GM18502 (cell line): ENCODE results near the gene CHTF18.
A peak's percentile ranks its signal among the peaks of the same experiment; 100 is the strongest.
"Not testable (repeated sequence)": the region's sequence is repeated elsewhere in the genome, so short reads cannot be mapped to it uniquely, and the experiment has no call there.

Experiments used
- ATAC-seq: cut with Tn5 transposase; IDR thresholded peaks from one replicate; pipeline ENCODE4 v1.9.1; 2021; ENCODE audit warnings: mild to moderate bottlenecking; ENCODE audit not compliant: unreplicated experiment, poor library complexity

Gene CHTF18

GRCh38 chr16:772959-773358 lies 15.5 kb upstream of the CHTF18 start:
- no peak for ATAC-seq

DNA sequence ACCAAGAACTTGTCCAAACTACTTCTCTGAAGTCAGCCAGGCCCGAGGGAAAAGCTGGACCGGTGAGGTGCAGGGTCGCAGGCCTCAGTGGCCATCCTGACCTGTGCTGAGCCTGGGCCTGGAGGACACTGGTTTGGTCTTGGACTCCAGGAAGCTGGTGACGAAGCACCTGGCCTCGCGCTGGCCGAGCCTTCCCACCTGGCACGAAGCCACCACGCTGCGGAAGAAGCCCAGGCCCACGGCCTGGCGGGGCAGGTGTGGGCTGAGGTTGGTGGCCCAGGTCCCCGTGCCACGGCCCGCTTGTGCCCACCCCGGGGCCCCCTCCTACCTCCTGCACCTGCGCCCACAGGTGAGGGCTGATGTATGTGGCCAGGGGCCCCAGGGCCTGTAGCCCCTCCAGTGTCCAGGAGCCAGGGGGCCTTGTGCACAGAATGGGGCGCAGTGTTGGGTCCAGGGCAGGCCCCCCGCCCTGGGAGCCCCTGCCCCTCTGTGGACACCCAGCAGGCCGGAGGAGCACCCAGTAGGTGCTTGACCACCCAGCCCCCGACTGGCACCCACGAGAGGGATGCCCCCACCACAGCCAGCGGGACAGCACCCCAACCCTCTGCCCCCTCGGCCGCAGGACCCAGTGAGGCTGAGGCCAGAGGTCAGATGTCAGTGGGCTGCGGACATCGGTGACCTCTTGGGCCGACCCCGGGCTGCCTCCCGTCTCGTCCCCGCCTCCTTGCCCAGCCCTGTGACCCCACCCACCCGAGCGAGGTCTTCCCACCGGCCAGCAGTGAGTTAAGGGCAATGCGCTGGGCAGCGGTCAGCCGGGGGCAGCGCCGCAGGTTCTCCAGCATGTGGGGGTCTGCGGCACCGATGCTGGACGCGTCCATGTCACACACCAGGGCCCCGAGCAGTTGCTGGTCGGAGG lies 14.1 kb upstream of the CHTF18 start:
- ATAC-seq = no peak

GRCh38 chr16:775236-775796 lies 13.1 kb upstream of the CHTF18 start:
- ATAC-seq = no peak

DNA sequence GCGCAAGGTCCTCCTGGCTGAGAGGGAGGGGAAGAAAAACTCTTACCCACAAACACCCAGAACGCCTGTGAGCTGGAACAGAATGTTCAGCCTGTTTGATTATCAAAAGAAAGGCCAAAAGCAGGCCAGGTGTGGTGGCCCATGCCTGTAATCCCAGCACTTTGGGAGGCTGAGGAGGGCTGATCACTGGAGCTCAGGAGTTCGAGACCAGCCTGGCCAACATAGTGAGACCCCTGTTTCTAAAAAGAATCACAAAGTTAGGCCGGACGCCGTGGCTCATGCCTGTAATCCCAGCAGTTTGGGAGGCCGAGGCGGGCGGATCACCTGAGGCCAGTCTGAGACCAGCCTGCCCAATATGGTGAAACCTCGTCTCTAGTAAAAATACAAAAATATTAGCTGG lies 12.1 kb upstream of the CHTF18 start:
- ATAC-seq = not testable (repeated sequence)

DNA sequence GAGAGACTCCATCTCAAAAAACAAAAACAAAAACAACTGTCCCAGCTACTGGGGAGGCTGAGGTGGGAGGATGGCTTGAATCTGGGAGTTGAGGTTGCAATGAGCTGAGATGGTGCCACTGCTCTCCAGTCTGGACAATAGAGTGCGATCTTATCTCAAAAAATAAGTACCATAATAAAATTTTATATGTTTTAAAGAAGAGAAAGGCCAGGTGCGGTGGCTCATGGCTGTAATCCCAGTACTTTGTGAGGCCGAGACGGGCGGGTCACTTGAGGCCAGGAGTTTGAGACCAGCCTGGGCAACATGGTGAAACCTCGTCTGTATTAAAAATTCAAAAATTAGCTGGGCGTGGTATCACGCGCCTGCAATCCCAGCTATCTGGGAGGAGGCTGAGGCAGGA lies 11.6 kb upstream of the CHTF18 start:
- no peak for ATAC-seq

DNA sequence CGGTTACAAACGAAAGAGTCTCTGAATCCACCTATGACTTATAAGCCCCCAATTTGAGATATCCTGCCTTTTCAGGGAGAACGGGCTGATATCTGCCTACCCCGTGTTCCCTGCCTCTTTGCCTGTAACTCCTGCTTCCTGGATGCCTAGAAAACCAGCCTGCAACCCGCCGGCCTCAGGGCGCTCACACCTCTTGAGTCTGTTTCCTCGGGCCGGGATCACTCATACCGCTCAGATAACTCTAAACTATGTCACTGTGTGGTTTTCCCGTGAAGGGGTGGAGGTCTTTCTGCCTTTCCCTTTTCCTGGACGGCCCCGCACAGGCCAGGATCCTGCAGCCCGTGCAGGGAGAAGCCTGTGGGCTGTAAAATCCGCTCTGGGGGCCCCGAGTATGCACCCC lies 10.6 kb upstream of the CHTF18 start:
- ATAC-seq = no peak

- no peak for ATAC-seq
These were observed 10.0 kb upstream of the CHTF18 start for GRCh38 chr16:778447-778846.

GRCh38 chr16:778909-779527 lies 9.4 kb upstream of the CHTF18 start:
- no peak for ATAC-seq

DNA sequence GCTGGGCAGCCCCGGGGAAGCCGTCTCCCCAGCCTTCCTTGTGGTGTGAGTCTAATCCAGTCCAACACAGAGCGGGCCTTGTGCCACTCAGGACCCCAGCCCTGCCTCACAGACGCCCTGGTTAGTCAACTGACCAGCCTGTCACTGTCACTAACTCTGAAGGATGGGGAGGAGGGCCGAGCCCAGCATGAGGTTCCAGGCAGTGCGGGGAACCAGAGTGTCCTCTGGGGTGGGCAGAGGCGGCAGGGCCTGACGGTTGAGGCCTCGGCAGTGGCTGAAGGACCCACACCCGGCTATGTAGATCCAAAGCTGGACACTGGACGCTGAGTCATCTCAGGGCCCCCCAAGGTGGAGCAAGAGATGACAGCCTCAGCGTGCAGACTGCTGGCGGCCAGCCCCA lies 8.9 kb upstream of the CHTF18 start:
- ATAC-seq = no peak

DNA sequence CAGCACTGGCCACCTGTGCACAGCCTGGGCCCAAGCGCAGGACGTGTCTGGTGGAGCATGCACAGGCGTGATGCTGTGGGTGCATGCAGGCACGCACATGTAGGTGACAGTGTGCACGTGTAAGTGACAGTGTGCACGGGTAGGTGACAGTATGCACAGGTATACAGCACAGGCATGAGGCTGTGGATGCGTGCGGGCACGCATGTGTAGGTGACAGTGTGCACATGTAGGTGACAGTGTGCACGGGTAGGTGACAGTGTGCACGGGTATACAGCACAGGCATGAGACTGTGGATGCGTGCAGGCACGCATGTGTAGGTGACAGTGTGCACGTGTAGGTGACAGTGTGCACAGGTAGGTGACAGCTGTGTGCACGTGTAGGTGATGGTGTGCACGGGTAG lies 8.1 kb upstream of the CHTF18 start:
- ATAC-seq = no peak

- ATAC-seq = no peak
These were observed 6.9 kb upstream of the CHTF18 start for GRCh38 chr16:781346-782010.

DNA sequence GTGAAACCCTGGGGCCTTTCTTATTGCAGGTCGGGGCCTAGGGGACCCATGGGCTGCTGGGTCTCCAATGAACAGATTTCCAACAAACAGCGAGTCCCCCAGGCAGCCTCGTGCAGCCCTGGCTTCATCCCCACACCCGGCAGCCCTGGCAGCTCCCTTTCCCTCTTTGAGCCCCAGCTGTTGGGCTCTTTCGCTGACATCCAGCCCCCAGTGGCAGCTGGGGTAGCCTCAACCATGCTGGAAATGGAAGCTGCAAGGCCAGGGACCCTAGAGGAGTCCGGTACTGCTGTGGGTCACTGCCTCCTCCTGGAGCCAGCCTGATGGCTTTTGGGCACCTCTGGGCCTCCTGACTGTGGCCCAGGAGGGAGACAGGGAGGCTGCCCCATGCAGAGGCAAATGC lies 6.2 kb upstream of the CHTF18 start:
- ATAC-seq = no peak

DNA sequence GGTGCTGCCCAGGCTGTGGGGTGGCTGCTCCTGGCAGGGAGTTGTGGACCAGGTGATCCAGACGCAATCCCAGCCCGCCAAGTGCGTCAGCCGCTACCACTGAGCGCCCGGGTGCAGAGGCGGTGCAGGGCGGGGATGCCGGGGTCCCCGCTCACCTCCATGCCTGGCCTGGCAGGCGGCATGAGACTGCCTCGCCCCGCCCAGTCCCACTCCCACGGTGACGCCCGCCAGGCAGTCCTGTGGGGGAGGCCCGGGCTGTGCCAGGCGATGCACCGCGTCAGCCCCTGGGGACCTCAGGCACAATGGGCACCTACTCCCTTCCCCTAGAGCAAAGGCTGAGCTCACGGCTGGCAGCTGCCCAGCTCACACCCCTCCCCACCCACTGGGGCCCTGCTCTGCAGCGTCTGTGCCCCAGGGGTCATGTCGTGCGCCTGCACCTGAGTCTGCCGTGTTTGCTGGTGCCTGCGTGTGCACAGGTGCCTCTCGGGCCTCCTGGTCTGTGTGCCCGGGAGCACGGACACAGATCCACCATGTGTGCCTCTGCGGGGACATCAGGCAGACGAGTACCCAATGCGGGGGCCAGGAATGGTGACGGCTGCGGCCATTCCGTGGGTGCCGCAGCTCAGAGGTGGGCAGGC lies 5.5 kb upstream of the CHTF18 start:
- no peak for ATAC-seq

DNA sequence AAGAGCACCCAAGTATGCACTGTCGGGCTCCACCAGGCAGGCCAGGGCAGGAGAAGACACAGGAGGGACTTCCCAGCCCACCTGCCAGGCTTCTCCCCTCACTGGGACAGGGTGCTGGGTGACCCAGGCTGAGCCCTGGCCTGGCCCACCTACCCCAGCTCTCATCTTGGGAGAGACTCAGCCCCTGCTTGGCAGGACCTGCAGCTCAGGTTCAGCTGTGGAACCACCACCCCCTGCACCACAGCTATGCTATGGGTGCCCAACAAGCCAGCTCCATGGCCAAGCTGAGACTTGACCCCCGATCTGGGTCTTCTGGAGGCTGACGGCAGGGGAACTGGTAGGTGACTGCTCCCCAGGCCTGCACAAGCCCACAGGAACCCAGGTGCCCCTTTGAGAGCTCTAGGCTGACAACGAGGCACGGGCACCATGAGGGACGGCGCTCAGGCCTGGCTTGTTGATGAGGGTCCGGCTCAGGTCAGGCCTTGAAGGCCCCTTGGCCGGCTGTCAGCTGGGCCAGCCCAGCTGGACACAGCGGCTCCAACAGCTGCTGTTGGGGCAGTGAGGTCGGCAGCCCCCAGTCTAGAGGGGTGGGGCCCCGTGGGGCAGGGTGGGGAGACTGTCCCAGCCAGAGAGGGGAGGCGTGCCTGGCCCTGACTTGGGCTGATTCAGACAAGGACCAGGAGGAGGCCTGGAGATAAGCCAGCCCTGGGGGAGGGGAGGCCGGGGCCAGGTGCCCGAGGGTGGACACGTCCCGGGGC lies 4.8 kb upstream of the CHTF18 start:
- no peak for ATAC-seq

DNA sequence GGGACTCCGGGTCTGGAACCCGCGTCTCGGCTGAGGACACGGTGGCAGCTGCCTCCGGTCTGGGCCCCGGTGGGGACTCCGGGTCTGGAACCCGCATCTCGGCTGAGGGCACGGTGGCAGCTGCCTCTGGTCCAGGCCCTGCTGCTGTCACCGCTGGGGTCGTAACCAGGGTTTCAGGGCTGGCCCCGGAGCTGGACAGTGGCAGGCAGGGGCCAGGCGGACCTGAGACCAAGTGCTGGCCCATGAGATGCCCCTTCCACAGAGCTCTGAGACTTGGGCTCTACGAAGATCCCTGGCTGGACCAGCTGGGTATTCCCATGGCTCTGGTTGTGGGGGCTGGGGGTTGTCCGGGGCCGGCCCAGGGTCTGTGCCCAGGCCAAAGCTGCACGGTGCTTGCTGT lies 4.0 kb upstream of the CHTF18 start:
- no peak for ATAC-seq

DNA sequence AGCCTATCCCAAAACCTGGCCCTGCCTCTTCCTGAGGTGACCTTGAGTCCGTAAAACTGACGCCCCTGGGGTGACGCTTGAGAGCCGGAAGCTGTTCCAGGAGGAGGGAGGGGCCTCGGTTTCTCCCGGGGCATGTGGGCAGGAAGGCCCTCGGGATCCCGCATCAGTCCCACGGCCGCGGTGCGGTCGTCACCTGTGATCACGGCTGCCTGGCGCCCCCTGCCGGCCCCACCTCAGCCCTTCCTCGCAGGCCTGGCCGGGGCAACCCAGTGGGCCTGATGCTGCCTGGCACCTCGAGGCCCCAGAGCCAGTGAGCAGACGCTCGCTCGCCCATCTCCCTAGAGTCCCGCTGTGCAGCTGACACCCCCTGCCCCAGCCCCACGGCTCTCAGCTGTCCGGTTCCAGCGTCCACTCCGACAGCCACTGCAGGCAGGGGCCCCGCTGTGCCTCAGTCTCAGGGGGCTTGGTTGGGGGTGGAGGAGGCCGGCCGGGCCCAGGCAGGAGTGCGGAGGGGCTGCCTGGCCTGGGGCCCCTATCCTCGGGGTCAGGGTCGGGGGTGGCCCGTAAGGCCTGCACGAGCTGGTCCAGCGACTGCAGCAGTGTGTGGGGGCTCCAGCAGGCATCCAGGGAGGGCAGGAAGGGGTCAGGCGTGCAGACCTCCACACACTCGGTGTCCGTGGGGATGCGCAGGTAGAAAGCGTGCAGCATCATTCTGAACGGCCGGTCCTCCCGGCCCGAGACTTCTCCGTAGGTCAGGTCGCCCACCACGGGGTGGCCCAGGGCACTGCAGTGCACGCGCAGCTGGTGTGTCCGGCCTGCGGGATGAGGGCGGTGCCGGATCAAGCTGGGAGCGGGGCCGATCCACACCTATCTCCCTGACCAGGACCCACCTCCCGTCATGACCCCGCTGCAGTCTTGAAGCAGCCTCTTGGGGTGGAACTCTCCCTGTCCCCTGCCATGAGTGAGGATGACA lies 2.6 kb upstream of the CHTF18 start:
- no peak for ATAC-seq

- ATAC-seq = peak; percentile 3
These were observed 976 bp upstream of the CHTF18 start for GRCh38 chr16:787321-787966.

- ATAC-seq = peak; percentile 28
These were observed 432 bp upstream of the CHTF18 start, which contains the start of gene RPUSD1 for GRCh38 chr16:787978-788398. RPUSD1 (minus strand) TSS chr16:788381; CDS start chr16:787737, 644 bp downstream.
